Type B pancreatic cell (in vitro differentiated cells): ENCODE measurements around the gene SELENOV. TPM values are rescaled to one million over a fixed set of nuclear protein-coding genes. Genes with fewer than 3 reads are reported as not detected.

Source experiments
- DNase-seq: peaks from one replicate; pipeline ENCODE4 v3.0.0; 2021; ENCODE audit warnings: mixed read lengths; ENCODE audit not compliant: unreplicated experiment; ENCODE audit errors: extremely low spot score
- H3K27ac Mint-ChIP-seq: 2 replicates; pipeline ENCODE4 v1.8.0; 2021; ENCODE audit warnings: mild to moderate bottlenecking, mixed read lengths
- H3K27me3 Mint-ChIP-seq: 2 replicates; pipeline ENCODE4 v1.8.0; 2021; ENCODE audit warnings: mixed read lengths
- H3K36me3 Mint-ChIP-seq: 2 replicates; pipeline ENCODE4 v1.8.0; 2021; ENCODE audit warnings: mixed read lengths
- H3K4me1 Mint-ChIP-seq: one replicate; pipeline ENCODE4 v1.8.0; 2021; ENCODE audit warnings: mixed read lengths; ENCODE audit not compliant: unreplicated experiment
- H3K4me3 Mint-ChIP-seq: 2 replicates; pipeline ENCODE4 v1.8.0; 2021; ENCODE audit warnings: mild to moderate bottlenecking, mixed read lengths
- H3K9me3 Mint-ChIP-seq: 2 replicates; pipeline ENCODE4 v1.8.0; 2021; ENCODE audit warnings: mixed read lengths
- total RNA-seq: library from RNA; stranded (reverse); gene quantifications from 2 replicates; pipeline ENCODE4 v1.2.1, GENCODE V29; 2021; ENCODE audit warnings: low replicate concordance
- TF ChIP-seq, protein P1 (sequence below): fragments of 200-600 bp; sonication (generic); conservative IDR thresholded peaks from 2 replicates; pipeline ENCODE4 v1.5.0; 2021; ENCODE audit warnings: antibody characterized with exemption, mild to moderate bottlenecking

The SELENOV gene
- total RNA-seq, 1 donor from 2014 or later: 1.1 TPM

- Mint-ChIP-seq H3K9me3 (no peaks in the 10 kb centered on the region), H3K4me1 (peaks cover 4% of the 10 kb centered on the region), H3K27ac (no peak overlapping the region), H3K36me3 (no peaks in the 10 kb centered on the region), H3K4me3 (no peak overlapping the region), H3K27me3 (peaks cover 41% of the 10 kb centered on the region)
- DNase-seq: no peak
- TF ChIP-seq, protein P1, sequence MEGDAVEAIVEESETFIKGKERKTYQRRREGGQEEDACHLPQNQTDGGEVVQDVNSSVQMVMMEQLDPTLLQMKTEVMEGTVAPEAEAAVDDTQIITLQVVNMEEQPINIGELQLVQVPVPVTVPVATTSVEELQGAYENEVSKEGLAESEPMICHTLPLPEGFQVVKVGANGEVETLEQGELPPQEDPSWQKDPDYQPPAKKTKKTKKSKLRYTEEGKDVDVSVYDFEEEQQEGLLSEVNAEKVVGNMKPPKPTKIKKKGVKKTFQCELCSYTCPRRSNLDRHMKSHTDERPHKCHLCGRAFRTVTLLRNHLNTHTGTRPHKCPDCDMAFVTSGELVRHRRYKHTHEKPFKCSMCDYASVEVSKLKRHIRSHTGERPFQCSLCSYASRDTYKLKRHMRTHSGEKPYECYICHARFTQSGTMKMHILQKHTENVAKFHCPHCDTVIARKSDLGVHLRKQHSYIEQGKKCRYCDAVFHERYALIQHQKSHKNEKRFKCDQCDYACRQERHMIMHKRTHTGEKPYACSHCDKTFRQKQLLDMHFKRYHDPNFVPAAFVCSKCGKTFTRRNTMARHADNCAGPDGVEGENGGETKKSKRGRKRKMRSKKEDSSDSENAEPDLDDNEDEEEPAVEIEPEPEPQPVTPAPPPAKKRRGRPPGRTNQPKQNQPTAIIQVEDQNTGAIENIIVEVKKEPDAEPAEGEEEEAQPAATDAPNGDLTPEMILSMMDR: no peak
These were observed 39.9 kb downstream of the SELENOV start for GRCh38 chr19:39554701-39555311.

- no peaks in the 10 kb centered on the region for H3K36me3 Mint-ChIP-seq
- TF ChIP-seq, protein P1: no peak
- H3K9me3 Mint-ChIP-seq: no peaks in the 10 kb centered on the region
- no peak overlapping the region for H3K4me3 Mint-ChIP-seq
- H3K4me1 Mint-ChIP-seq: peaks cover 4% of the 10 kb centered on the region
- DNase-seq: no peak
- H3K27ac Mint-ChIP-seq: no peak overlapping the region
- peaks cover 41% of the 10 kb centered on the region for H3K27me3 Mint-ChIP-seq
These were observed 40.9 kb downstream of the SELENOV start for GRCh38 chr19:39555883-39556282.

GRCh38 chr19:39557811-39558623 lies 43.1 kb downstream of the SELENOV start:
- Mint-ChIP-seq H3K27ac (peak overlapping the region; percentile 34), H3K9me3 (no peaks in the 10 kb centered on the region), H3K4me3 (no peak overlapping the region), H3K27me3 (peaks cover 46% of the 10 kb centered on the region), H3K36me3 (no peaks in the 10 kb centered on the region), H3K4me1 (peaks cover 4% of the 10 kb centered on the region)
- DNase-seq: no peak
- TF ChIP-seq, protein P1: no peak

GRCh38 chr19:39558624-39559117 lies 43.7 kb downstream of the SELENOV start:
- TF ChIP-seq, protein P1: no peak
- Mint-ChIP-seq H3K4me3 (no peak overlapping the region), H3K4me1 (peaks cover 4% of the 10 kb centered on the region), H3K9me3 (no peaks in the 10 kb centered on the region), H3K27me3 (peaks cover 42% of the 10 kb centered on the region), H3K36me3 (no peaks in the 10 kb centered on the region), H3K27ac (no peak overlapping the region)
- no peak for DNase-seq

GRCh38 chr19:39563408-39563807 lies 48.5 kb downstream of the SELENOV start:
- Mint-ChIP-seq H3K36me3 (no peaks in the 10 kb centered on the region), H3K4me3 (no peak overlapping the region), H3K9me3 (no peaks in the 10 kb centered on the region), H3K27me3 (peaks cover 30% of the 10 kb centered on the region), H3K27ac (no peak overlapping the region), H3K4me1 (no peaks in the 10 kb centered on the region)
- no peak for DNase-seq
- TF ChIP-seq, protein P1: no peak
